DMS114 treated with DMSO at 0.1 percent for 48 hours (cell line): ENCODE results near the gene CD300C.
"Not testable (repeated sequence)": the region's sequence is repeated elsewhere in the genome, so short reads cannot be mapped to it uniquely, and the experiment has no call there.

Experiments used
- DNase-seq: peaks from one replicate; lab custom pipeline; 2025; ENCODE audit not compliant: unreplicated experiment; lab: John Stamatoyannopoulos, UW

Gene CD300C

GRCh38 chr17:74532115-74532514, 13.8 kb downstream of the CD300C start:
- DNase-seq: no peak

GRCh38 chr17:74531231-74531761, 14.6 kb downstream of the CD300C start, which contains the start of gene CD300LB:
TSS of gene CD300LB (minus strand) at chr17:74531475. CDS start at chr17:74531350, 125 bp downstream.
- DNase-seq: no peak

GRCh38 chr17:74530831-74531150, 15.1 kb downstream of the CD300C start:
- DNase-seq: no peak

GRCh38 chr17:74529243-74529642, 16.7 kb downstream of the CD300C start:
- no peak for DNase-seq

- DNase-seq: no peak
Observed at GRCh38 chr17:74528491-74529199, 17.3 kb downstream of the CD300C start.

- DNase-seq: no peak
Observed at GRCh38 chr17:74527756-74528155, 18.2 kb downstream of the CD300C start.

- DNase-seq: no peak
Observed at GRCh38 chr17:74527081-74527480, 18.8 kb downstream of the CD300C start.

- no peak for DNase-seq
Observed at GRCh38 chr17:74526681-74527080, 19.2 kb downstream of the CD300C start.

GRCh38 chr17:74525781-74526288, 20.1 kb downstream of the CD300C start:
- no peak for DNase-seq

- DNase-seq: no peak
Observed at GRCh38 chr17:74525465-74525725, 20.5 kb downstream of the CD300C start.

- no peak for DNase-seq
Observed at GRCh38 chr17:74524653-74525464, 21.1 kb downstream of the CD300C start.

- DNase-seq: no peak
Observed at GRCh38 chr17:74523308-74523707, 22.6 kb downstream of the CD300C start.

GRCh38 chr17:74522381-74523105, 23.4 kb downstream of the CD300C start:
- no peak for DNase-seq

- no peak for DNase-seq
Observed at GRCh38 chr17:74521701-74522201, 24.2 kb downstream of the CD300C start.

- DNase-seq: no peak
Observed at GRCh38 chr17:74520790-74521480, 25.0 kb downstream of the CD300C start.

- no peak for DNase-seq
Observed at GRCh38 chr17:74520016-74520434, 25.9 kb downstream of the CD300C start.

- DNase-seq: not testable (repeated sequence)
Observed at GRCh38 chr17:74518413-74518981, 27.4 kb downstream of the CD300C start.

GRCh38 chr17:74516561-74517328, 29.2 kb downstream of the CD300C start:
- no peak for DNase-seq

- no peak for DNase-seq
Observed at GRCh38 chr17:74515941-74516340, 30.0 kb downstream of the CD300C start.
